ENCODE measurements around the gene MPZL2. TPM values are rescaled to one million over a fixed set of nuclear protein-coding genes. Genes with fewer than 3 reads are reported as not detected.

The MPZL2 gene
- polyA plus RNA-seq, 3 donors: 19.0 to 21.1 (median 20.7) TPM

Other genes starting within 250 kb of the MPZL2 start
- gene TMPRSS4, start 187.2 kb downstream of the MPZL2 start, polyA plus RNA-seq (ENCODE audit: insufficient read length in 3 of 3): 10 to 100 TPM; 27.4 to 39.8 (median 27.6) TPM
- under 1 TPM; 0.10 to 0.19 (median 0.15) TPM for gene SMIM35, start 177.3 kb downstream of the MPZL2 start, polyA plus RNA-seq (ENCODE audit: insufficient read length in 3 of 3)
- 1 to 10 TPM in 2 of 3 donors, under 1 TPM in 1; 0.82 to 1.7 (median 1.1) TPM for gene SCN4B, start 111.5 kb downstream of the MPZL2 start, polyA plus RNA-seq (ENCODE audit: insufficient read length in 3 of 3)
- 1 to 10 TPM; 4.6 to 5.1 (median 5.0) TPM for gene SCN2B, start 87.7 kb downstream of the MPZL2 start, polyA plus RNA-seq (ENCODE audit: insufficient read length in 3 of 3)
- gene JAML, start 39.3 kb downstream of the MPZL2 start, polyA plus RNA-seq (ENCODE audit: insufficient read length in 3 of 3): 1 to 10 TPM; 1.9 to 2.4 (median 2.3) TPM
- gene MPZL3, start 11.9 kb downstream of the MPZL2 start, polyA plus RNA-seq (ENCODE audit: insufficient read length in 3 of 3): 1 to 10 TPM; 4.7 to 6.1 (median 5.3) TPM
- gene CD3E, start 40.4 kb upstream of the MPZL2 start, polyA plus RNA-seq (ENCODE audit: insufficient read length in 3 of 3): under 1 TPM; 0.30 to 0.57 (median 0.35) TPM
- under 1 TPM; 0.25 to 0.61 (median 0.35) TPM for gene CD3D, start 78.4 kb upstream of the MPZL2 start, polyA plus RNA-seq (ENCODE audit: insufficient read length in 3 of 3)
- under 1 TPM; 0.31 to 0.51 (median 0.43) TPM for gene CD3G, start 80.0 kb upstream of the MPZL2 start, polyA plus RNA-seq (ENCODE audit: insufficient read length in 3 of 3)
- 10 to 100 TPM; 34.4 to 41.4 (median 34.7) TPM for gene UBE4A, start 95.3 kb upstream of the MPZL2 start, polyA plus RNA-seq (ENCODE audit: insufficient read length in 3 of 3)
- 100 to 1,000 TPM; 478 to 504 (median 486) TPM for gene ATP5MG, start 137.3 kb upstream of the MPZL2 start, polyA plus RNA-seq (ENCODE audit: insufficient read length in 3 of 3)
- 10 to 100 TPM; 36.0 to 39.2 (median 37.6) TPM for gene KMT2A, start 172.2 kb upstream of the MPZL2 start, polyA plus RNA-seq (ENCODE audit: insufficient read length in 3 of 3)